ENCODE measurements around the gene SLC22A15.
"Not testable (repeated sequence)": the region's sequence is repeated elsewhere in the genome, so short reads cannot be mapped to it uniquely, and the experiment has no call there.

SLC22A15 gene

GRCh38 chr1:115982400-115982799, 6.1 kb downstream of the SLC22A15 start:
- DNase-seq: no peak

GRCh38 chr1:115983584-115983983, 7.3 kb downstream of the SLC22A15 start:
- DNase-seq: no peak

GRCh38 chr1:115987623-115988022, 11.3 kb downstream of the SLC22A15 start:
- DNase-seq: no peak

GRCh38 chr1:115988953-115989352, 12.6 kb downstream of the SLC22A15 start:
- DNase-seq: no peak

GRCh38 chr1:115989699-115990098, 13.4 kb downstream of the SLC22A15 start:
- DNase-seq: no peak

- no peak for DNase-seq
Observed at GRCh38 chr1:115991909-115992308, 15.6 kb downstream of the SLC22A15 start.

- DNase-seq: not testable (repeated sequence)
Observed at GRCh38 chr1:115997921-115998320, 21.6 kb downstream of the SLC22A15 start.

- DNase-seq: no peak
Observed at GRCh38 chr1:116001739-116002487, 25.6 kb downstream of the SLC22A15 start.

- no peak for DNase-seq
Observed at GRCh38 chr1:116002781-116003420, 26.6 kb downstream of the SLC22A15 start.

GRCh38 chr1:116003823-116004222, 27.5 kb downstream of the SLC22A15 start:
- no peak for DNase-seq

GRCh38 chr1:116006486-116006964, 30.2 kb downstream of the SLC22A15 start:
- no peak for DNase-seq

GRCh38 chr1:116008656-116009390, 32.5 kb downstream of the SLC22A15 start:
- no peak for DNase-seq

- no peak for DNase-seq
Observed at GRCh38 chr1:116012716-116013115, 36.4 kb downstream of the SLC22A15 start.

GRCh38 chr1:116015679-116016078, 39.4 kb downstream of the SLC22A15 start:
- no peak for DNase-seq

- DNase-seq: no peak
Observed at GRCh38 chr1:116018007-116018406, 41.7 kb downstream of the SLC22A15 start.

GRCh38 chr1:116019653-116020253, 43.4 kb downstream of the SLC22A15 start:
- no peak for DNase-seq

- peak; percentile 35 for DNase-seq
Observed at GRCh38 chr1:116020668-116021272, 44.5 kb downstream of the SLC22A15 start.

- DNase-seq: no peak
Observed at GRCh38 chr1:116024626-116025025, 48.3 kb downstream of the SLC22A15 start.

GRCh38 chr1:116026631-116027030, 50.3 kb downstream of the SLC22A15 start:
- DNase-seq: no peak

- DNase-seq: no peak
Observed at GRCh38 chr1:116031302-116031835, 55.1 kb downstream of the SLC22A15 start.

GRCh38 chr1:116033322-116033721, 57.0 kb downstream of the SLC22A15 start:
- DNase-seq: no peak

- DNase-seq: no peak
Observed at GRCh38 chr1:116036255-116036654, 59.9 kb downstream of the SLC22A15 start.

- no peak for DNase-seq
Observed at GRCh38 chr1:116038679-116039078, 62.4 kb downstream of the SLC22A15 start.

Measured in stimulated activated CD4-positive, alpha-beta T cell treated with anti-CD3 and anti-CD28 coated beads, Interleukin-4, amount 100 ng/mL, for 24 hours (primary cell).